WTC11 (cell line): ENCODE data around the gene PPHLN1.

ENCODE experiments used
- FOXJ3 ChIP-seq: sonication (generic); formaldehyde crosslinking; IDR thresholded peaks from 2 replicates; pipeline ENCODE4 v1.9.0; 2021; ENCODE audit warnings: missing genetic modification reagents, mild to moderate bottlenecking, borderline replicate concordance
- NR3C1 ChIP-seq: sonication (generic); formaldehyde crosslinking; conservative IDR thresholded peaks from 2 replicates; pipeline ENCODE4 v1.8.1; 2023; ENCODE audit warnings: low read depth, mild to moderate bottlenecking, missing genetic modification reagents
- ZNF219 ChIP-seq: sonication (generic); formaldehyde crosslinking; IDR thresholded peaks from 2 replicates; pipeline ENCODE4 v1.8.0; 2023; ENCODE audit warnings: missing genetic modification reagents, mild to moderate bottlenecking, borderline replicate concordance
- TF ChIP-seq, protein P1 (sequence below): fragments of 200-600 bp; IDR thresholded peaks from 2 replicates; pipeline ENCODE4 v1.8.0; 2022; ENCODE audit warnings: antibody characterized with exemption

DNA sequence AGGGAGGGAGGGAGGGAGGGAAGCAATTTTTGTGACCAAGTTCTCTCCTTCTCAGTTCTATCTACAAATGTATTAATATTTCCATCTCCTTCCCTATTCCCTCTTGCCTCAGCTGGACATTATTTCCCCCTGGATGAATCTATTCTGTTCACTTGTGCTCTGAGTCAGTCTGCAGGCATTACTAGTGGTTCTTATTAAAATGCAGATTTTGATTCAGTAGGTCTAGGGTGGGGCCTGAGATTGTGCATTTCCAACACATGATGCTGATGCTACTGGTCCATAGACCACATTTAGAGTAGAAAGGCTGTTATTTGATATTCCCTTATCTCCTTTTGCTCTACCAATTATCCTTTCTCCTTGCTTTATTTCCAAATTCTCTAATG lies 47.8 kb upstream of the PPHLN1 start:
- TF ChIP-seq, protein P1, sequence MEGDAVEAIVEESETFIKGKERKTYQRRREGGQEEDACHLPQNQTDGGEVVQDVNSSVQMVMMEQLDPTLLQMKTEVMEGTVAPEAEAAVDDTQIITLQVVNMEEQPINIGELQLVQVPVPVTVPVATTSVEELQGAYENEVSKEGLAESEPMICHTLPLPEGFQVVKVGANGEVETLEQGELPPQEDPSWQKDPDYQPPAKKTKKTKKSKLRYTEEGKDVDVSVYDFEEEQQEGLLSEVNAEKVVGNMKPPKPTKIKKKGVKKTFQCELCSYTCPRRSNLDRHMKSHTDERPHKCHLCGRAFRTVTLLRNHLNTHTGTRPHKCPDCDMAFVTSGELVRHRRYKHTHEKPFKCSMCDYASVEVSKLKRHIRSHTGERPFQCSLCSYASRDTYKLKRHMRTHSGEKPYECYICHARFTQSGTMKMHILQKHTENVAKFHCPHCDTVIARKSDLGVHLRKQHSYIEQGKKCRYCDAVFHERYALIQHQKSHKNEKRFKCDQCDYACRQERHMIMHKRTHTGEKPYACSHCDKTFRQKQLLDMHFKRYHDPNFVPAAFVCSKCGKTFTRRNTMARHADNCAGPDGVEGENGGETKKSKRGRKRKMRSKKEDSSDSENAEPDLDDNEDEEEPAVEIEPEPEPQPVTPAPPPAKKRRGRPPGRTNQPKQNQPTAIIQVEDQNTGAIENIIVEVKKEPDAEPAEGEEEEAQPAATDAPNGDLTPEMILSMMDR = no peak
- TF ChIP-seq FOXJ3 (CRISPR knock-in tag) (no peak), NR3C1 (no peak), ZNF219 (CRISPR knock-in tag) (no peak)
